ENCODE measurements around the gene CDON.
A peak's percentile ranks its signal among the peaks of the same experiment; 100 is the strongest.

CDON gene

DNA sequence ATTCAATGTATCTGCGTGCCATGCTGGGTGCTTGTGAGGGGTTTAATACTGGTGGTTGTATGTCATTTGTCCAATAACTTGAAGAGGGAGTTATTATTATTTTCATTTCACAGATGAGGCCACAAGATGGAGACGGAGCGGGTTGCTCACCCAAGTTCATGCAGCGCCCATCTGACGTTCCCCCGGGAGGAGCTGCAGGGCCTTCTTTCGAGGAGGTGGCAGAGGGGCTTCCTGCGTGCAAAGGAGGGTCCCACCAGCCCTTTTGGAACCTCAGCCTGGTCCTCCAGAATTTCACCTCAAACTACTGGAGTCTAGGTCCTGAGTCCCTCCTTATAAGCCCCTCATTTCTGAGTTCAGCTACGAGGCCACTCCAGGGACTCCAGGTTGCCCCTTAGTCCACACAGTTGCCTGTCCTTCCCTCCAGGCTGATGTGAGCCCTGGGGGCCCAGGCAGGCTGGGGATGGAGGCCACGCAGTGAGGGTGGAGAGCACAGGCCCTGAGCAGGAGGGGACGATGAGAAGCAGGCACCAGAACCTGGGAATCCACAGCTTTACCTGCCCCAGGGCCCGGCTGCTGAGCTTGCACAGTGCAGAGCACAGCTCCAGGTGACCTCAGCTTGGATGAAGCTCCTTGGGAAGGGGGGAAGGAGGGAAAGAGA, 119.8 kb downstream of the CDON start:
- no peak for DNase-seq

DNA sequence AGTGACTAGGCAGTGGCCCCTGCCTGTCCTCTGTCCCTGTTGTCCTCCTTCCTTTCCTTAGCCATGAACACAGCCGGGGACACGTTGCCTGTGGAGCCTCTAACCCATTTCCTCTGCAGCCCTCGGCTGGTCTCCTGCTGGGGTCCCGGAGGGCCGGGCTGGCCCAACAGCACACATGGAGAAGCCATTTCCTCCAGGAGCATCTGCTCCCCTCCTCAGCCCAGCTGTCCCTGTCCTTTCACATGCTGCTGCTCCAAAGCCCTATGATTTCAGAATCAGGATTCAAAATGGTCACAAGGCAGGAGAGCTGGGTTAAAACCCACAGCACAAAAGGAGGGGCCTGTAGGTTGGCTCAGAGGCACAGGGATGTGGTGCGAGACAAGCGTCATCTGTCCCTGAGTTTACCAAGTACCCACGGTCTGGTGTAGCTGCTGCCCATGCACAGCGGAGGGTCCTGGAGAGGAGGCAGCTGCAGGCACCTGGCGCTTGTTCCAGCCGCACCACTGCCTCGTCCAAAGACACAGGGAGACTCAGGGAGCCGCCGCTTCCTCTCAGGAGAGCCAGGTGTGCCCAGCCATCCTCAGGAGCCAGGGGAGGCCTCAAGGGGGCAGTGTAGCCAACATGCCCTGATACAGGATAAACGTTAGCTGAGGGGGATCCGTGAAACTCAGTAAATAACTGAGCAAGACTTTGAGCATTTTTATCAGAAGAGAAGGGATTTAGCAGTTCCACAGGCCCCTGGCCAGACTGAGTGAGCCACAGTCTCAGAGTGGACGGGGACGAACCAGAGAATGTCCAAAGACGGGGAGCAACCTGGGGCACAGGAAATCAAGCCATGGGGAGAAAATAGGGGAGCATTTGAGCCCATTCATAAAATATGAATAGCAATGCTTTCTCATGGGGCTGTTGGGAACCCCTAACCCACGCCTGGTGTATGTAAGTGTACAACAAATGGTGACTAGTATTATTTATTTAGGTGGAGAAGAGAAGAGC, 120.8 kb downstream of the CDON start:
- DNase-seq: peak; percentile 66

DNA sequence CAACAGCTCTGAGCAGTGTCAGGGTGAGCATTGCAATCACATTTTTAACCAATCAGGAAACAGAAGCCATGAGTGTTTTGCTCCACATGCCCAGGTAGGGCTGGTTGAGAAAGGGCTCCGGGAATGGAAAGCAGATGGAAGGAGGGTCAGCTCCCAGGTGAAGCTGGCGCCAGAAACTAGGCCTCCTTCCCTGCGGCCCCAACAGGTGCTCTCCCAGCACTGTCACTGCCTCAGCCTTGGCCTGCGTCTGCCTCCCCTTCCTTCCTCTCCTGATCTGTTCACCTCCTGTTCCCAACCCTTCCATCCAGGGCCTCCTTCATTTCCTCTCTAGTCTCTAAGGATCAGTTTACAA, 121.4 kb downstream of the CDON start:
- no peak for DNase-seq

DNA sequence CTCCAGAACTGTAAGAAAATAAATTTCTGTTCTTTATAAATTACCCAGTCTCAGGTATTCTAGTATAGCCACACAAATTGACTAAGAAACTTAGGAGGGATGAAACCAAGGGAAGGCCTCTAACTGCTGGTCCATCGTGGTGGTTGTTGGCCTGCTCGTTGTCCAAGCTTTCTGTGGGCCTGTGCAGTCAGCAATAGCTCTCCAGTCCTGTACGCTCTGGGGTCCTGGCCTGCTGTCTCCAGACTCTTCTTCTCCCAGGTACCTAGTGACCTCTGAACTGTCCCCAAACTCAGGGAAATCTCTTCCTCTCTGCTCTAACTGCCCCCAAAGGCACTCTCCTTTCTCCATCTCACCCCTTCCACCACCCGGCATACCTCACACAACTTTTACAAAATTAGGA, 122.5 kb downstream of the CDON start:
- no peak for DNase-seq

DNA sequence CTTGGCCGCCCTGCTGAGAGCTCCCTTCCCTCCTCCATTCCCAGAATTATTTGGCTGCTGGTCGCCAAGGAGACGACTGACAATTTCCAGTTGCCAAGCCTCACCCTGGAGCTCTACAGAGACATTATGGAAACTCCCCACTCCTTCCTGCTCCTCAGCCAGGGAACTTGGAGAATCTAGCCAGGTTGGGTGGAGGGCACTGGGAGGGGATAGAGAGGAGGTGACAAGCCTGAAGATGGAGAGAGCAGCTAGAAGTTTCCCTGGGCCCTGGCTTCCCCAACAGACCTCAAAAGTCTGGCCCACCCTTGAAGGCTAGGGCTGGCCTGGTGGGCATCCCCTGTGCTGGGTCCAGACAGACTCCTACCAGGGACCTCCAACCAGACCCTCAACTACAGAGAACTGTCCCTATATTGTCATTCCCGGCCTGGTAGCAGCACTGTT, 123.6 kb downstream of the CDON start:
- no peak for DNase-seq

DNA sequence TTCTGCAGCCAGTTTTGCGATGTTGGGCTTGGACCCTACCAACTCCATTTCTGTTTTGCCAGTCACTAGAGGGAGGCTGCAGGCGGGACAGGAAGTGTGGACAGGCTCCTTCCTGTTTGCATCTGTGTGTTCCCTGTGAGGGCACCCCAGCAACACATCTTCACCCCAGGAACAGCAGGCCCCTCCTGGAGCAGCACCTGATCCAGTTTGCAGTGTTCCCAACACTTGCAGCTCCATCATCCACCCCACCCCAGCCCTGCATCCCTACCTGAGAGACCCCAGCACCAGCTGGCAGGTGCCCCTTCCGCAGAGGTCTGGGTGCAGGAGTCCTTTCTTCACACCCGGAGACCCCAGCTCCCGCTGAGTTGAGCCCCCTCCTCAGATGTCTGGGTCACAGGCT, 124.2 kb downstream of the CDON start:
- DNase-seq: no peak

DNA sequence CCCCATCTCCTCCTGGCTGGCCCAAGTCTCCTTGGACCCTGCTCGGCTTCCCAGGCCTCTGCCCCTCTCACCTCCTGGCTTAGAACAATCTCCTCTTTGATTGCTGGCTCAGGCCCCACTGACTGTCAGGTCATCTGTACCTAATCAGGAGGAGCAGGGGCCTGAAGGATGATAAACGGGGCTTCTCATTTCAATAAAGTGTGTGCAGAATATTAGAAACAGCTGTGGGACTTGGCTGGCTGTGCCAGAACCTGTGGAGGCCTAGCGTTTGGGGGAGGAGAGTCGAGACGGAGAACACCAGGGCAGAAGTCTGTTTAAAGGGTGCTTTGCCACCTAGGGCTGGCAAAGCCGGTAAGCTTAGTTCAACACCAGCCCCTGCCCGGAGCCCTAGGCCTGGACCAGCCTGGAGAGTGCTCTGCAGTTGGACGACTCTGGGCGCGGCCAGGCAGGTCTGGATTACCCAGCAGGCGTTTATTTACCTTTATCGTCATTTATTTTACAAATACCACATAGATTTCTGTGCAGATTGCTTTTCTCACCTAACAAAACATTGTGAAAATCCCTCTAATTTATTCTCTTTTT, 127.0 kb downstream of the CDON start:
- DNase-seq: no peak

DNA sequence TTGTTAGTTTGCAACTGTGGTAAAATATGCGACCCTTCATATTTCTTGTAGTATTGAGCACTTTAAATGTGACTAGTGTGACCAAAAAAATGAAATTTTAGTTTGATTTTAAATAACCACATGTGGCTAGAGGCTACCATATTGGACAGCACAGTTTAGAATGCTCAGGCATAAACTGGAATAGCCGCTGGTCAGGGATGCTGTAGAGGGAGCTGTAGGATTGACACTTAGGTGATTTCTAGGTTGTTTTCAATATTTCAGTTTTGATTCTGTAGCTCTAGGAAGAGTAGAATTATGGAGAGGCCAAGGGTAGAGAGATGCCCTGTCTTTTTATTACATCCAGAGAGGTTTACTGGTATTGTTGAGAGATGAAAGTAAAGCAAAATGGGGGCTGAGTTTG, 127.6 kb downstream of the CDON start:
- no peak for DNase-seq

DNA sequence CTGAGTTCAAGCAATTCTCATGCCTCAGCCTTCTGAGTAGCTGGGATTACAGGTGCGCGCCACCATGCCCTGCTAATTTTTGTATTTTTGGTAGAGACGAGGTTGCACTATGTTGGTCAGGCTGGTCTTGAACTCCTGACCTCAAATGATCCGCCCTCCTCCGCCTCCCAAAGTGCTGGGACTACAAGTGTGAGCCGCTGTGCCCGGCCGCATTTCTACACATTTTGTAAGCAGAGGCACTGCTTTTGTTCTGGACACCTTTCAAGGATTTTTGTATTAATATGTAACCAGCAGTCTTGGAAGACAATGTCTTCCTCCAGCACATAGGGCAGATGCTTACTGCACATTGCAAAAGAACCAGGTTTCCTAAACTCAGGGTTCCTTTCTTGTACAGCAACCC, 128.2 kb downstream of the CDON start:
- DNase-seq: no peak

DNA sequence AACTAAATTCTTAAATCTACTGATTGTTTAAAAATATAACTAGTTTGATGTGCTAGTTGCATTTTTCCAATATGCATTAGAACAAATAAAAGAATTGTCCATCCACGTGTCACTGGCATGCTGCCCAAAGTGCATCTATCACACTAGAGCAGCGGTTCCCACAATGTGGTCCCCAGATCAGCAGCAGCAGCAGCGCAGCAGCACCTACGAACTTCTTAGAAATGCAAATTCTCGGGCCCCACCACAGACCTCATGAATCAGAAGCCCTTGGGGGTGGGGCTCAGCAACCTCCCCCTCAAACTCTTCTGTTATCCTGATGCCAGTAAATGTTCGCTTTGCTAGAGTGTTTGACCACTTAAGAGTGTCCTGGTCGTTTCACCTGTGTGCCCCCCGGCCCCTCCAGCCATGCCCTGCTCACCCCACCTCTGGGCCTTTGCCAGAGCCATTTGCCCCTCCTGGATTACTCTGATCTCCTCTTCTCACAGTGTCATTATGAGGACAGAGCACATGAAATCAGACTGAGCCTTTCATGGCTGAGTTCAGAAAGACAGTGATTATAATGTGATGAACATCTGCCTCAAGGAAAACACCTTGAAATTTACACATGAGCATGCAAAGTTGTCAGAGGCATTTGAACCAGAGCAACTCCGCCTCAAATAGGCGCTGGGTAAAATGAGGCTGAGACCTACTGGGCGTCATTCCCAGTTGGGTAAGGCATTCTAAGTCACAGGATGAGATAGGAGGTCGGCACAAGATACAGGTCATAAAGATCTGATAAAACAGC, 129.4 kb downstream of the CDON start:
- no peak for DNase-seq

DNA sequence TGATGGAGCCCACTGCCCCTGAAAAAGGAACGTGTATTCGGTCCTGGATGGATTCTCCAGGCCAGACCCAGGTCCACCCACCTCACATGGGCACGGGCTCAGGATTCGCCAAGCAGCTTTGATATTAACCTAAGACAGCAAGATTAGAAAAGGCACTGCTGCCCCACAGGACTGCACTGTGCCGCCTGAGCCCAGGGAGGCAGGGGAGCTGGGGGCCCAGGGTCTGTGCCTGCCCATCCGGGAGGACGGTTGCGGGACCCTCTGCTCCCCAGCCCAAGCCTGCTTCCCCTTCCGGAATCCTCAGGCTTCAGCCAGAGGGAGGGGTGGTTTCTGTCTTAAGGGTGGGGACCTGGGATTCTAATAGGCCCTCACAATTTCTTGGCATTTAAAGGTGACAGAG, 130.4 kb downstream of the CDON start:
- no peak for DNase-seq

DNA sequence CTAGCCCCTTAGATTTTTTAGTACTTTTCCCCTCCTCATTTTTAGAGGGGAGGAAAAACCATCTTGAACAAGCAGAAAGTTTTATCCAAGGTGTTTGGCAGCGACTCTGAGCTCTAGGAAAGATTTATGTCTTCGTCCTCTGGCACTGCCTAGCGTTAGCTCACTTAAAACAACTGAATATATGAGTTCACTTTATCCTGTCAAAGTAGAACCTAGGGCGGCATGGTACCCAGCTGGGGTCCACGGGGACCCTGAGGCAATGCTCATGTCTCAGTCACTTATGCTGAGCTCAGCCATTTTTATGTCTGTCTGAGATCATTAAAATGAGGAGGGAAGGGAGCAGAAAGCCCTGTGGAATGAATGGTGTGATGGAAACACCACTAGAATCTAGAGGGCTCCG, 131.0 kb downstream of the CDON start:
- DNase-seq: no peak

DNA sequence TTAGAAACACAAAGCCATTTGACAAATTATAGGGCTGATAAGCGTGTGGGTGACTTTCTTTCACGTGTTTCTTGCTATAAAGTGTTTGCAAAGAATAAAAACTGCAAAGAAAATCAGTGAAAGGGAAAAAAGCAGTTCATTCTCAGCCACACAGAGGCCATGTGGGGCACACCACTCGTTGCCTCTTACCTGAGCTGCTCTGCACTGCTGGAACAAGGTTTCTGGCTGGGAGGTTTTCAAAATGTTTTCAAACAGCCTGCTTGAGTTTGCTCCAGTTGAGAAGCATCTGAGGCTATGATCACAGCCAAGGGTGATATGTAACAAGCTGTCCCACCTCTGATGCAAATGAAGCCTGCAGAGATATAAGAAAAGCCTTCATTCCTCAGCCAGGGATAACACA, 131.6 kb downstream of the CDON start:
- DNase-seq: no peak

DNA sequence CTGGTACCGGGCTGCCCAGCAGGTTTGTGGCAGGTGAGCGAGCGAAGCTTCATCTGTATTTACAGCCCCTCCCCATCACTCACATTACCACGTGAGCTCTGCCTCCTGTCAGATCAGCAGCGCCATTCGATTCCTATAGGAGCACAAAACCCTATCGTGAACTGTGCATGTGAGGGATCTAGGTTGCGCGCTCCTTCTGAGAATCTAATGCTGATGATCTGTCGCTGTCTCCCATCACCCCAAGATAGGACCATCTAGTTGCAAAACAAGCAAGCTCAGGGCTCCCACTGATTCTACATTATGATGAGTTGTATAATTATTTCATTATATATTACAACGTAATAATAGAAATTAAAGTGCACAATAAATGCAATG, 132.6 kb downstream of the CDON start:
- DNase-seq: no peak

DNA sequence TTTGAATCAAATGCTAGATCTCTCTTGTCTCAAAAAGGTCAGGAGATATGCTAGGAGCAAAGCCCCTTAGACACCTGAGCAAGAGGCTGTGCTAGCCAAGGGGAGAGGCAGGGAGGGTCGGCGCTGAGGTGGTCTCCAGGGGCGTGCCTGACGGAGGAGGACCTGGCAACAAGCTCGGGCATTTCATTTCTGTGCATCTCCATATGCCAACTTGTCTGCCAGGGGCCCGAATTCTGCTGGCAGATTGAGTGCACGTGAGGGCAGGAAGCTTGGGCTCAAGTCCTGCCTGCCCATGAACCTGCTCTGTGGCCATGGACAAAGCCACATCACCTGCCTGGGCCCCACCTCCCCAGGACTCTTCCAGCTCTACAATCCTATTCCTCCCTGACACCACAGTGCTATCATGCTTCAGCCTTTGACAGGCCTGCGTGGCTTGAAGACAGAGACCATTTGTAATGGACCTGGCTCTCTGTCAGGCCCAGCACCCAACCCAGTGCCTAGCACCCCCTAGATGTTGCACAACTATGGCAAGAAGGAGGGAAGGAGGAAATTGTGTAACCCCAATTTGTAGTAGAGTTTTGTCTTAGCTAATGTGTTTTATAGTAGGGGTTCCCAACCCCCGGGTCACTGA, 133.1 kb downstream of the CDON start:
- no peak for DNase-seq

DNA sequence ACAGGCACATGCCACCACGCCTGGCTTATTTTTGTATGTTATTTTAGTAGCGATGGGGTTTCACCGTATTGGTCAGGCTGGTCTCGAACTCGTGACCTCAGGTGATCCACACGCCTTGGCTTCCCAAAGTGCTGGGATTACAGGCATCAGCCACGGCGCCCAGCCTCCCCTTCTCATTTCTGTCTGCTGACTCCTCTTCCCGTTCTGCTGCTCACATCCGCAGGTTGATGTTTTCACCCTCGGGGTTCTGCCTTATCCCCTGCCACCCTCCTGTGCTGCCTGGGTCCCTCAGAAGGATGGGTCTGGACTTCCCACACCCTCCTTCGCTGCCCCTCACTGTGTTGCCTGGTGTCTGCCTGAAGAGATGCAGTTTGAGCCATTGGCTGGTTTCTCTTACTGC, 136.0 kb downstream of the CDON start:
- no peak for DNase-seq

DNA sequence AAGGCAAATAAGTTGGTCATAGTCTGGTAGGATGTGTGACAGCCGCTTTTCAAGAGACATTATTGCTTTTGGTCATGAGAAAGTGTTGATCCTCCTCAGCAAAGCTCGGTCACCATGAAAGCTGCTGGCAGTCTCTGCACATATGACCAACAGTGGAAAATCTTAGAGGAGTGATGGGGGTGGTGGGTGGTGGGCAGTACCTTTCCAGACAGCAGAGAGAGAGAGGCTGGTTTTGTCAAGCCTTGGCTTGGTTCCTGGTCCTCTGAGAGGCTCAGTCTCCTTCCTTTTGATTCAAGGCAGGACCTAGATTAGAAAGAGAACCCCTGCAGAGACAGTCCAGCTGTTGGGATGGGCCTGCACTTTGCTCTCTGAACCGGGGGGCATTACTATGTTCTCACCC, 136.9 kb downstream of the CDON start:
- no peak for DNase-seq

DNA sequence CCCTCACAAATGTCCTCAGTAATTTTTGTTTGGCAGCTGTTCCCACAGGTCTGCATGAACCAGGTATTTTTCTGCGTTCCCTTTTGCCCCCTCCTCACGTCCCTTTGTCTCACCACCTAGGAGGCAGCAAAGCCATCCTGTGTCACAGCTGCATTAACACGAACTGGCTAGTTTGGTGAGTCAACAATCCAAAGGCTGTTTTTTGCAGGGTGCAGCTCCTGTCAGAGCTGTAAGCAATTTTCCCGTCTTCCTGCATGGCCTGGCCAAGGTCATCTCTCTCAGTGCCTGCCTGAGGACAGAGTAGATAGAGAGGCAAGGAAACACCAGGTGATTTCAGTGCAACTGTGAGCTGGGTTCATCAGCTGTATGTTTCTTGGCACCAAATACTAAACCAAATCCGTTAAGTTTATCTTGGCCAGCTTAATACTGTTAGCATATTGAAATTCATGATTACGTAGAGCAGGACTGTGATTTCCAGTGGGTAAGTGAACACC, 137.4 kb downstream of the CDON start:
- DNase-seq: no peak

DNA sequence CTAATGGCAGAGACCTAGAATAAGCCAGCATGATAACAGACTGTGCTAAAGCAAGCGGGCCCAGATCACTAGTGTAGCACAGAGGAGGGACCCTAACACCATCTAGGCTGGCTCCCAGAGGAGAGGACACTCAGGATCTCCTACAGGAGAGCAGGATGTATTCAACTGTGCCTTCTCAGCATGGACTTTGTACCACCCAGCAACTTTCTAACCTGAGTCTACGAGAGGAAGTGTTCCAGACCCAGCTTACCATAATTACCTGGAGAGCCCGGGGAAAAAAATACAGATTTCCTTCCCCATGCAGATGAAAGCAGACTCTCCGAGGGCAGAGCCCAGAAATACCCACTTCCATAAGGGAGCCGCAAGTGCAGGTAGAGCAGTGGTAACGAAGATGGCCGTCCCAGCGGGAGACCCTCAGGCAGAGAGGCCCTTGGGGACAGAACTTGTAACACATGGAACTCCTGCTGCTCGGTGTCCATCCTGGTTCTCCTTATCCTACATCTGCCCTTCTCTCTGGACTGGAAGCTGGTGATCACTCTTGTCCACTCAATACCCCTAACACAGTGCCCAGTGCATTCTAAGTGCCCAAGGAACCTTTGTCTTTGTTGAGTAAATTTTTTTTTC, 138.2 kb downstream of the CDON start:
- no peak for DNase-seq

DNA sequence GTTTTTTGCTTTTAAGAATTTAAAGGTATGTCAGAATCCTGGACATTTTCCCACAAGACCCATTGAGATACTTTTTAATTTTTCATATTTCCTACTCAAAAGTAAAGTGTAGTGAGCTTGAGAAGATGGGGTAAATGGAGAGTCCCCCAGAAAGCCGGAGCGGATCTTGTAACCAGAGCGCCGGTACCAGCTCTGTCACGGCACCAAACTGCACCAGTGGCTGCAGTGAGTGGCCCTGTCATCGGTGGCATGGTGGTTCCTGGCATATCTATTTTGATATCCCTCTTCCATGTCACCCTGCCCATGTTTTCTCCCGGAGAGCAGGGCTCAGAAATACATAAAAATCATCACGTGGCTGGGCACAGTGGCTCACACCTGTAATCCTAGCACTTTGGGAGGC, 139.0 kb downstream of the CDON start:
- no peak for DNase-seq

DNA sequence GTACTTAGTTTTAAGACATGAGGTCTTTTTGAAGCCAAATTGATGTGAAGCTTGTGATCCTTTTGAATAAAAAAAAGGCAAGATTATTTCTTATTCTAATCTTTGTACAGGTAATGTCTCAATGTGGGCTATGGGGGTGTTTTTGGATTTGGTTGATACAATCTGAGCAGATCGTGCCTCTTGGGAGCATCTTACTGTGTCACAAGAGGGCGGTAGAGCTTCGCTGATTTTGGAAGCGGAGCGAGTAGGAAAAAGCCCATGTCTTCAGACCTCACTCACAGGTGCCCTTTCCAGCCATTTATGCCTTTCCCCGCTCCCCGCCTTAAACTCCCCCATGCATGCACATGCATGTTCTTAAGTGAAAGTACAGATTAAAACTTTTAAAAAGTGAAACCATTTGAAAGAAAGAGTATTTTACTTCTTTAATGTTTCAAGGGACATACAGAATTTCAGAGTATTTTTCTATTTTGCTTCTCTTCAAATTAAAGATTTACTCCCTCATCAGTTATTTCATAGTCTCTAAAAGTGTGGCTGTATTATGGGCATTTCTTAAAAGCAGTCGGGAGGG, 139.6 kb downstream of the CDON start:
- peak; percentile 81 for DNase-seq

DNA sequence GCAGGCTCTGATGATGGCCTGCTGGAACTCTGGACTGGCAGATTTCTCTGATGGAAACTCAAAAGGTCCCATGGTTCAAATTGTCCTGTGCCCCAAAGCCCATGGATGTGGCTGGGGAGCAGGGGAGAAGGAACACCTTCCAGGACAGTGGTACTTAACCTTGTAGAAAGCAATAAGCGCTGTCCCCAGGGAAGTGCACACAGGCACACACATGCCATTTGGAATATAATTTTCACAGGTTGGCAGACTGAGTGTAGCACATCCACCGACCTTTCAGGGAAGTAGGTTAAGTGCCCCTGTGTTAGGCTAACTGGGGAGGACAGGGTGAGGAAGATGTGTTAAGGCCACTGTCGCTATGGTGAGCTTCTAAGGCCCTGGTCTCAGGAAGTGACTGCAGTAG, 140.5 kb downstream of the CDON start:
- no peak for DNase-seq
